ENCODE measurements around the gene CFAP73.

The CFAP73 gene

GRCh38 chr12:113164014-113164413 is 14.5 kb downstream of the CFAP73 start:
- Histone ChIP-seq H3K4me3 (ENCODE audit: low read length in 2 of 2) (no peak overlapping the region), H3K9ac (ENCODE audit: low read depth in 1 of 2, low read length in 2 of 2) (no peak overlapping the region), H3K4me1 (ENCODE audit: control insufficient read depth in 2 of 2, insufficient read depth in 2 of 2, low read length in 2 of 2) (no peaks in the 10 kb centered on the region), H3K27ac (ENCODE audit: low read depth in 2 of 2, low read length in 2 of 2) (no peak overlapping the region), H3K27me3 (ENCODE audit: control insufficient read depth in 2 of 2, insufficient read depth in 2 of 2, low read length in 2 of 2) (no peaks in the 10 kb centered on the region), H3K9me3 (ENCODE audit: control insufficient read depth in 2 of 2, low read length in 2 of 2) (no peaks in the 10 kb centered on the region), H3K36me3 (ENCODE audit: control insufficient read depth in 2 of 2, insufficient read depth in 2 of 2, low read length in 2 of 2) (peaks cover 61 to 81% of the 10 kb centered on the region in 2 donors)

DNA sequence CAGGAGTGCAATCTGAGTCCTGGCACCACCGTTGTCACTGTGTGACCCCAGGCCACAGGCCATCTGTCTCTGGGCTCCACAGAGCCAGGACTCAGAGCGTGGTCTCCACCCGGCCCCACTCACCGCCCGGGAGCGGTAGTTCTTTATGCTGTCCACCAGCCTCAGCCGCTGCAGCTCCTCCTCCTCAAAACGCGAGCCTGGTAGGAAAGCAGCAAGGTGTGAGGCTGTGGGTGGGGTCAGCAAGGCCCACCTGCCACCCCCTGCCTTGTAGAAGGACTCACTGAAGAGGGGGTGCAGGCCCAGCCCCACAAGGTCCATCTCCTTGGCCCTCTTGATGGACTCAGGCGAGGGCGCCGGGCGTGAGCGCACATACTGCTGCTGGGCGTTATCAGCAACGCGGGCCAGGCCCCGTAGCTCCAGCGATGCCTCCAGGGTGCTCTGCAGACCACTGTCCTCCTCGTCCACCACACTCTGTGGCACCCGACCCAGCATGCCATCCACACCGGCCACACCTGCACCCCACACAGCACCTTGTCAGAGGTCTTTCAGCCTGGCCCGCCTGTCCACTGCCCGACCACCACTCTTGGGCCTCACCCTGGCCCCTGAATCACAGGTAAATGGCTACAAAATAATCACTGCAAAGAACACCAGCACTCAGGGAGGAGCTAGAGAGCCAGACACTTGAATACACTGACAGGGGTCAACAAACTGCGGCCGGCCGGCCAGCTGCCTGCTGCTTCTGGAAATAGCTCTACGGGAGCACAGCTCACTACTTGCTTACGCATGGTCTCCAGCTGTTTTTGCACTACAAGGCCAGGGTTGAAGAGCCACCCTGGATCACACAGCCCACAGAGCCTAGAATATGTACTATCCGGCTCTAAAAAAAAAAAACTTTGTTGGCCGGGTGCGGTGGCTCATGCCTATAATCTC is 16.3 kb downstream of the CFAP73 start:
- no peak overlapping the region for H3K27ac ChIP-seq (ENCODE audit: low read depth in 2 of 2, low read length in 2 of 2)
- no peak overlapping the region for H3K4me3 ChIP-seq (ENCODE audit: low read length in 2 of 2)
- no peaks in the 10 kb centered on the region for H3K27me3 ChIP-seq (ENCODE audit: control insufficient read depth in 2 of 2, insufficient read depth in 2 of 2, low read length in 2 of 2)
- H3K4me1 ChIP-seq (ENCODE audit: control insufficient read depth in 2 of 2, insufficient read depth in 2 of 2, low read length in 2 of 2) = no peaks in the 10 kb centered on the region
- no peaks in the 10 kb centered on the region for H3K9me3 ChIP-seq (ENCODE audit: control insufficient read depth in 2 of 2, low read length in 2 of 2)
- H3K9ac ChIP-seq (ENCODE audit: low read depth in 1 of 2, low read length in 2 of 2) = no peak overlapping the region
- H3K36me3 ChIP-seq (ENCODE audit: control insufficient read depth in 2 of 2, insufficient read depth in 2 of 2, low read length in 2 of 2) = peaks cover 61 to 78% of the 10 kb centered on the region in 2 donors

- H3K4me3 ChIP-seq (ENCODE audit: low read length in 2 of 2) = no peak overlapping the region
- no peaks in the 10 kb centered on the region for H3K4me1 ChIP-seq (ENCODE audit: control insufficient read depth in 2 of 2, insufficient read depth in 2 of 2, low read length in 2 of 2)
- no peak overlapping the region for H3K27ac ChIP-seq (ENCODE audit: low read depth in 2 of 2, low read length in 2 of 2)
- H3K9me3 ChIP-seq (ENCODE audit: control insufficient read depth in 2 of 2, low read length in 2 of 2) = no peaks in the 10 kb centered on the region
- H3K9ac ChIP-seq (ENCODE audit: low read depth in 1 of 2, low read length in 2 of 2) = no peak overlapping the region
- peaks cover 69 to 85% of the 10 kb centered on the region in 2 donors for H3K36me3 ChIP-seq (ENCODE audit: control insufficient read depth in 2 of 2, insufficient read depth in 2 of 2, low read length in 2 of 2)
- H3K27me3 ChIP-seq (ENCODE audit: control insufficient read depth in 2 of 2, insufficient read depth in 2 of 2, low read length in 2 of 2) = no peaks in the 10 kb centered on the region
Observed at GRCh38 chr12:113167868-113168267, 18.3 kb downstream of the CFAP73 start.

GRCh38 chr12:113169697-113170096 is 20.2 kb downstream of the CFAP73 start:
- no peaks in the 10 kb centered on the region for H3K27me3 ChIP-seq (ENCODE audit: control insufficient read depth in 2 of 2, insufficient read depth in 2 of 2, low read length in 2 of 2)
- no peak overlapping the region for H3K27ac ChIP-seq (ENCODE audit: low read depth in 2 of 2, low read length in 2 of 2)
- no peaks in the 10 kb centered on the region for H3K9me3 ChIP-seq (ENCODE audit: control insufficient read depth in 2 of 2, low read length in 2 of 2)
- H3K36me3 ChIP-seq (ENCODE audit: control insufficient read depth in 2 of 2, insufficient read depth in 2 of 2, low read length in 2 of 2) = peaks cover 78 to 88% of the 10 kb centered on the region in 2 donors
- no peak overlapping the region for H3K4me3 ChIP-seq (ENCODE audit: low read length in 2 of 2)
- H3K4me1 ChIP-seq (ENCODE audit: control insufficient read depth in 2 of 2, insufficient read depth in 2 of 2, low read length in 2 of 2) = no peaks in the 10 kb centered on the region
- no peak overlapping the region for H3K9ac ChIP-seq (ENCODE audit: low read depth in 1 of 2, low read length in 2 of 2)

GRCh38 chr12:113170457-113170856 is 20.9 kb downstream of the CFAP73 start:
- Histone ChIP-seq H3K27ac (ENCODE audit: low read depth in 2 of 2, low read length in 2 of 2) (no peak overlapping the region), H3K9me3 (ENCODE audit: control insufficient read depth in 2 of 2, low read length in 2 of 2) (no peaks in the 10 kb centered on the region), H3K4me3 (ENCODE audit: low read length in 2 of 2) (no peak overlapping the region), H3K27me3 (ENCODE audit: control insufficient read depth in 2 of 2, insufficient read depth in 2 of 2, low read length in 2 of 2) (no peaks in the 10 kb centered on the region), H3K36me3 (ENCODE audit: control insufficient read depth in 2 of 2, insufficient read depth in 2 of 2, low read length in 2 of 2) (peaks cover 74 to 82% of the 10 kb centered on the region in 2 donors), H3K9ac (ENCODE audit: low read depth in 1 of 2, low read length in 2 of 2) (no peak overlapping the region), H3K4me1 (ENCODE audit: control insufficient read depth in 2 of 2, insufficient read depth in 2 of 2, low read length in 2 of 2) (no peaks in the 10 kb centered on the region)

DNA sequence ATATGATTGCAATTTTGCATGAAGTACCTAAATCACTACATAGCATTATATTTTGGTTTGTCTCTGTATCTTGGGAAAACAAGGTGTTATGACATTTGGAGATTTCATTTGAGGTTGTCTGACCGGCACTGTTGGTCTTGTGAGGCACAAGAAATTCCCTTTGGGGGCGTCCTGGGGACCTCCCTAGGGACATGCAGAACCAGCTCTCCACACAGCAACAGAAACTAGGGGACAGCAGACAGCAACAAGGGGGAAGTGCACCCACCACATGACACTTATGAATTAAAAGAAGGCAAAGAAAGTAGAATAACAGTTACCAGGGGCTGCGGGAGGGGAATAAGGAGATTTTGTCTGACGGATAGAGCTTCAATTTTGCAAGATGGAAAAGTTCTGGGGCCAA is 21.4 kb downstream of the CFAP73 start:
- Histone ChIP-seq H3K27ac (ENCODE audit: low read depth in 2 of 2, low read length in 2 of 2) (no peak overlapping the region), H3K9me3 (ENCODE audit: control insufficient read depth in 2 of 2, low read length in 2 of 2) (no peaks in the 10 kb centered on the region), H3K27me3 (ENCODE audit: control insufficient read depth in 2 of 2, insufficient read depth in 2 of 2, low read length in 2 of 2) (no peaks in the 10 kb centered on the region), H3K4me3 (ENCODE audit: low read length in 2 of 2) (no peak overlapping the region), H3K36me3 (ENCODE audit: control insufficient read depth in 2 of 2, insufficient read depth in 2 of 2, low read length in 2 of 2) (peaks cover 69 to 78% of the 10 kb centered on the region in 2 donors), H3K4me1 (ENCODE audit: control insufficient read depth in 2 of 2, insufficient read depth in 2 of 2, low read length in 2 of 2) (no peaks in the 10 kb centered on the region), H3K9ac (ENCODE audit: low read depth in 1 of 2, low read length in 2 of 2) (no peak overlapping the region)

- Histone ChIP-seq H3K9me3 (ENCODE audit: control insufficient read depth in 2 of 2, low read length in 2 of 2) (no peaks in the 10 kb centered on the region), H3K4me1 (ENCODE audit: control insufficient read depth in 2 of 2, insufficient read depth in 2 of 2, low read length in 2 of 2) (no peaks in the 10 kb centered on the region), H3K27me3 (ENCODE audit: control insufficient read depth in 2 of 2, insufficient read depth in 2 of 2, low read length in 2 of 2) (no peaks in the 10 kb centered on the region), H3K36me3 (ENCODE audit: control insufficient read depth in 2 of 2, insufficient read depth in 2 of 2, low read length in 2 of 2) (peaks cover 64 to 75% of the 10 kb centered on the region in 2 donors), H3K9ac (ENCODE audit: low read depth in 1 of 2, low read length in 2 of 2) (no peak overlapping the region), H3K27ac (ENCODE audit: low read depth in 2 of 2, low read length in 2 of 2) (no peak overlapping the region), H3K4me3 (ENCODE audit: low read length in 2 of 2) (no peak overlapping the region)
Observed at GRCh38 chr12:113171543-113171942, 22.0 kb downstream of the CFAP73 start.

GRCh38 chr12:113172185-113172584 is 22.7 kb downstream of the CFAP73 start:
- H3K27ac ChIP-seq (ENCODE audit: low read depth in 2 of 2, low read length in 2 of 2) = no peak overlapping the region
- H3K36me3 ChIP-seq (ENCODE audit: control insufficient read depth in 2 of 2, insufficient read depth in 2 of 2, low read length in 2 of 2) = peaks cover 66 to 76% of the 10 kb centered on the region in 2 donors
- H3K9me3 ChIP-seq (ENCODE audit: control insufficient read depth in 2 of 2, low read length in 2 of 2) = no peaks in the 10 kb centered on the region
- H3K27me3 ChIP-seq (ENCODE audit: control insufficient read depth in 2 of 2, insufficient read depth in 2 of 2, low read length in 2 of 2) = no peaks in the 10 kb centered on the region
- no peaks in the 10 kb centered on the region for H3K4me1 ChIP-seq (ENCODE audit: control insufficient read depth in 2 of 2, insufficient read depth in 2 of 2, low read length in 2 of 2)
- H3K9ac ChIP-seq (ENCODE audit: low read depth in 1 of 2, low read length in 2 of 2) = no peak overlapping the region
- no peak overlapping the region for H3K4me3 ChIP-seq (ENCODE audit: low read length in 2 of 2)

GRCh38 chr12:113173081-113173698 is 23.7 kb downstream of the CFAP73 start:
- Histone ChIP-seq H3K4me3 (ENCODE audit: low read length in 2 of 2) (no peak overlapping the region), H3K27ac (ENCODE audit: low read depth in 2 of 2, low read length in 2 of 2) (no peak overlapping the region), H3K36me3 (ENCODE audit: control insufficient read depth in 2 of 2, insufficient read depth in 2 of 2, low read length in 2 of 2) (peaks cover 74 to 79% of the 10 kb centered on the region in 2 donors), H3K4me1 (ENCODE audit: control insufficient read depth in 2 of 2, insufficient read depth in 2 of 2, low read length in 2 of 2) (no peaks in the 10 kb centered on the region), H3K9me3 (ENCODE audit: control insufficient read depth in 2 of 2, low read length in 2 of 2) (no peaks in the 10 kb centered on the region), H3K9ac (ENCODE audit: low read depth in 1 of 2, low read length in 2 of 2) (no peak overlapping the region), H3K27me3 (ENCODE audit: control insufficient read depth in 2 of 2, insufficient read depth in 2 of 2, low read length in 2 of 2) (no peaks in the 10 kb centered on the region)

All from mucosa of rectum (tissue), 2 donors.